ENCODE measurements around the gene ANXA1. TPM values are rescaled to one million over a fixed set of nuclear protein-coding genes. Genes with fewer than 3 reads are reported as not detected.

The ANXA1 gene
- total RNA-seq, 1 experiment from 2014 or later = 486 TPM

GRCh38 chr9:73118286-73118685, 33.4 kb upstream of the ANXA1 start (continued):
- no peak for TF ChIP-seq EZH2phosphoT487 (IDR thresholded peaks at IDR 0.05; ENCODE audit: borderline replicate concordance)
- TF ChIP-seq, protein P1, sequence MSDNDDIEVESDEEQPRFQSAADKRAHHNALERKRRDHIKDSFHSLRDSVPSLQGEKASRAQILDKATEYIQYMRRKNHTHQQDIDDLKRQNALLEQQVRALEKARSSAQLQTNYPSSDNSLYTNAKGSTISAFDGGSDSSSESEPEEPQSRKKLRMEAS (IDR thresholded peaks at IDR 0.05) = no peak

- ChIA-PET RAD21 (ENCODE audit: low non-redundant PET in 1 of 2, low total read pairs in 2 of 2, uncharacterized antibody in 2 of 2, unreplicated experiment in 2 of 2) (no interaction called here), CTCF (interaction anchor here (0.7 to 4.1 kb wide), 2 partner anchors 11 to 34 kb away, joined by 4 to 17 read pairs; no protein-coding TSS in a partner anchor), POLR2A (interaction anchor here (0.9 to 2.1 kb wide), 7 partner anchors 11 to 24 kb away, joined by 3 to 9 read pairs (median 5); no protein-coding TSS in a partner anchor)
- no peaks in the 10 kb centered on the region for H3K9me3 ChIP-seq (ENCODE audit: control insufficient read depth in 1 of 2, insufficient read depth in 1 of 2, low read depth in 1 of 2, low read length in 2 of 2)
- peak overlapping the region; percentile 15; the same call in 1 of the 2 replicates for H3K9ac ChIP-seq (ENCODE audit: low read length)
- peak; percentile 94 for ATAC-seq
- H3K36me3 ChIP-seq (ENCODE audit: control insufficient read depth in 1 of 2, insufficient read depth in 2 of 2, low read length in 2 of 2) = no peaks in the 10 kb centered on the region
- no peaks in the 10 kb centered on the region for H4K20me1 ChIP-seq (ENCODE audit: insufficient read depth)
- H3K27me3 ChIP-seq (ENCODE audit: insufficient read depth, low read length) = no peaks in the 10 kb centered on the region
- peak overlapping the region; percentile 17; the same call in 1 of the 2 replicates for H3K27ac ChIP-seq (ENCODE audit: low read depth, low read length)
- H3K79me2 ChIP-seq (ENCODE audit: insufficient read depth, low read length) = no peaks in the 10 kb centered on the region
- peaks cover 14 to 44% of the 10 kb centered on the region in 2 experiments for H3K4me1 ChIP-seq (ENCODE audit: control insufficient read depth in 1 of 2, insufficient read depth in 2 of 2, low read length in 2 of 2)
- peak overlapping the region in 1 of 2 experiments; percentile 2; a peak in 1 of 4 replicates for H3K4me3 ChIP-seq (replicated peaks in 1 of 2; ENCODE audit: low read depth in 1 of 2, low read length in 2 of 2)
- H2AFZ ChIP-seq (ENCODE audit: low read depth, low read length, poor library complexity, severe bottlenecking) = peak overlapping the region; percentile 87
- intact Hi-C loops (cut with micrococcal nuclease) = loop anchor here (2.0 kb wide), 1 partner anchor 32 kb away; the partner anchor contains the start of gene ANXA1
- TF ChIP-seq, protein P1 (IDR thresholded peaks at IDR 0.05) = peak; percentile 26; the same call in 1 of the 2 replicates
- TF ChIP-seq CBX3 (IDR thresholded peaks at IDR 0.05; ENCODE audit: low read depth) (0 out of 2 replicates have a peak, but pooled peaks have one; percentile 50), POLR2AphosphoS5 (IDR thresholded peaks at IDR 0.05; ENCODE audit: low read depth, low read length) (peak; percentile 44; the same call in 1 of the 2 replicates), EGR1 (IDR thresholded peaks at IDR 0.05; ENCODE audit: low read depth) (no peak), REST (IDR thresholded peaks at IDR 0.05; ENCODE audit: low read depth) (no peak), FOSL1 (IDR thresholded peaks at IDR 0.05; ENCODE audit: low read depth) (peak; percentile 71), CEBPB (IDR thresholded peaks at IDR 0.05; ENCODE audit: low read depth) (peak; percentile 70; the same call in 1 of the 2 replicates), TCF7L2 (IDR thresholded peaks at IDR 0.05; ENCODE audit: borderline replicate concordance, extremely low read depth, insufficient read depth, insufficient read length) (peak; percentile 63), SP1 (IDR thresholded peaks at IDR 0.05; ENCODE audit: low read depth) (peak; percentile 72), JUND (IDR thresholded peaks at IDR 0.05) (peak; percentile 77)
- peak overlapping the region; percentile 64 for H3K4me2 ChIP-seq (ENCODE audit: low read length)
- no peaks in the 10 kb centered on the region for H3K9me2 ChIP-seq (ENCODE audit: insufficient read depth)
- peak; percentile 66 for DNase-seq (ENCODE audit: low read depth, low spot score)
- no TSS peak for BruUV-seq (replicated peaks)
Measured at GRCh38 chr9:73118898-73119554, 32.6 kb upstream of the ANXA1 start.
